ENCODE measurements around the gene VPS13D. TPM values are rescaled to one million over a fixed set of nuclear protein-coding genes. Genes with fewer than 3 reads are reported as not detected.
A peak's percentile ranks its signal among the peaks of the same experiment; 100 is the strongest.

Gene VPS13D
- total and polyA plus RNA-seq, 10 of the 15 experiments (the other 5 are each of a cell fraction or from before 2014, with no cell fraction given): 1.4 to 16.9 (median 8.5) TPM

DNA sequence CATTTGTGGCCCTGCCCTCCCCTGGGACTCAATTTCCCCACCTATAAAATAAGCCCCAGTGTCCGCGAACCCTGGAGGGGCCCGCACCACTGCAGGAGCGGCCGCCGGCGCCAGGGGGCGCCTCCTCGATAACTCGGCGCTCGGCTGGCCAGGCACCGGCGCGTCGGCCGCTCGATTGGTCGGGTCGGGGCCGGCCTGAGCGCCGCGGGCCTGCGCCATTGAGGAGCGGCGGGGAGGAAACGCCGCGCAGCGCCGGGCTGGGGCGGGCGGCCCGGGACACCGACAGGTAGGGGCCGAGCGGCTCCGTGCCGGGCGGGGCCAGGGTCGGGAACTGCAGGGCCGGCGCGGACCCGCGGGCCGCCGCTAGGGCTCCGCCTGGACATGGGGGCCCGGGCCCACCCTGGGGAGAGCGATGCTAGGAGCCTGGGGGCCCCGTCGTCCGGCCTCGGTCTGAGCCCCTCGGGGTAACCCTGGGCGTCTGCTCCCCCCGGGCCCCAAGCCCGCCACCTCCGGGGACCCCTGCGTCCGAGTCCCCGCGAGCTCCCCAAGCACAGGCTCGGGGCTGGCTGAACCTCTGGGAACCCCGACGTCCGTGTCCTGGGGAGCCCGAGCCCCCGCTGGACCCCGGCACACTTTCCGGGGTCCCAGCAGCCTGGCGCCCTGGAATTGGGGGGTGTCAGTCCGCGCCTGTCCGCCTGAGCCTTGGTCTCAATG, at the start of gene VPS13D (continued):
- peak; percentile 82 for TF ChIP-seq NKRF (conservative IDR thresholded peaks at IDR 0.05)
- no peak for TF ChIP-seq TCF12 (IDR thresholded peaks at IDR 0.05; ENCODE audit: low read depth, low read length)
- TF ChIP-seq ZNF24 (IDR thresholded peaks at IDR 0.05): peak; percentile 69
- TF ChIP-seq E2F8 (IDR thresholded peaks at IDR 0.05; ENCODE audit: low read depth, partially characterized antibody): no peak
- no peak for TF ChIP-seq SUPT20H (IDR thresholded peaks at IDR 0.05; ENCODE audit: borderline replicate concordance, control insufficient read depth, low read depth, low read length)
- no peak for TF ChIP-seq PAX5 (IDR thresholded peaks at IDR 0.05; ENCODE audit: borderline replicate concordance, low read depth, low read length)
- TF ChIP-seq USF1 (IDR thresholded peaks at IDR 0.05; ENCODE audit: borderline replicate concordance, extremely low read length, insufficient read depth, low read depth, low read length): no peak
- TF ChIP-seq SIN3A (IDR thresholded peaks at IDR 0.05; ENCODE audit: low read depth, low read length): 0 out of 2 replicates have a peak, but pooled peaks have one; percentile 66
- TF ChIP-seq RUNX3 (IDR thresholded peaks at IDR 0.05; ENCODE audit: low read length): peak; percentile 29; the same call in 1 of the 2 replicates
- peak in 1 of 2 experiments; percentile 55; a peak in 1 of 3 replicates for TF ChIP-seq EGR1 (IDR thresholded peaks at IDR 0.05; ENCODE audit: borderline replicate concordance in 1 of 2, low read depth in 2 of 2, low read length in 2 of 2)
- peak; percentile 97 to 100 for TF ChIP-seq SRF (IDR thresholded peaks at IDR 0.05; ENCODE audit: low read depth in 2 of 2, low read length in 2 of 2)
- no peak for TF ChIP-seq FOS (IDR thresholded peaks at IDR 0.05; ENCODE audit: borderline replicate concordance, extremely low read depth, insufficient read length)
- TF ChIP-seq RELA (IDR thresholded peaks at IDR 0.05; ENCODE audit: borderline replicate concordance, partially characterized antibody): peak; percentile 74
- TF ChIP-seq POLR2AphosphoS2 (IDR thresholded peaks at IDR 0.05; ENCODE audit: low read depth, low read length): peak; percentile 97
- TF ChIP-seq SIX5 (IDR thresholded peaks at IDR 0.05; ENCODE audit: low read depth, low read length, severe bottlenecking): peak; percentile 56
- TF ChIP-seq CTCF (IDR thresholded peaks at IDR 0.05 in 2 of 3, conservative IDR thresholded peaks at IDR 0.05 in 1 of 3; ENCODE audit: control insufficient read depth in 2 of 3, extremely low read depth in 1 of 3, insufficient read depth in 1 of 3, low read depth in 3 of 3, low read length in 3 of 3): peak; percentile 89 to 98 (median 98)
- no peak for TF ChIP-seq KAT2A (conservative IDR thresholded peaks at IDR 0.05; ENCODE audit: control insufficient read depth, low read depth, low read length)
- TF ChIP-seq SMARCA5 (IDR thresholded peaks at IDR 0.05): peak; percentile 99
- no peak for TF ChIP-seq MYB (IDR thresholded peaks at IDR 0.05; ENCODE audit: borderline replicate concordance, low read depth, low read length)
